Body of pancreas (tissue), 4 donors: ENCODE measurements around the gene CAPZB.

Experiments used
- POLR2A ChIP-seq, 3 donors: fragments of 450-650 bp; IDR thresholded peaks; one replicate each; pipeline ENCODE4 v1.6.1; 2016; ENCODE audit warnings: antibody characterized with exemption in 3 of 3, mild to moderate bottlenecking in 2 of 3
- TF ChIP-seq, protein P1 (sequence below), 7 experiments: fragments of 450-650 bp in 4 of 7; fragments of 200-600 bp in 3 of 7; sonication (generic) in 3 of 7; IDR thresholded peaks; one replicate each; pipeline ENCODE4 v1.5.1; 2016 to 2019; ENCODE audit warnings: antibody characterized with exemption in 7 of 7

DNA sequence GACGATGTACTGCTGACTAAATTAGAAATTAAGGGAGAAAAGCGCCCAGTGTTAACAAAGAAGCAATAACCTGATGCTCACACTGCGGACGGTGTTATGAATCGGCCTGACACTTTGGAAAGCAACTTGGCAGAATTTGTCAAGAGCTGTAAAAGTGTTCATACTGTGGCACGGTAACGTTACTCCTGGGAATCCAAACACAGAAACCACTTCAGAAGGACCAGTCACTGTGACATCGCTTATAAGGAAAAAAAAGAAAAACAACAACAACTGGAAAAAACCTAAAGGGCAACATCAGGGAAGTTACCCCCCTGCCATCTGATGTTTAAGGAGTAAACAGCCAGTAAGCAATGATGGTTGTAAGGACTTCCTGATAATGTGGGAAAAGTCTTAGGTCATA lies 27.7 kb downstream of the CAPZB start:
- TF ChIP-seq, protein P1, sequence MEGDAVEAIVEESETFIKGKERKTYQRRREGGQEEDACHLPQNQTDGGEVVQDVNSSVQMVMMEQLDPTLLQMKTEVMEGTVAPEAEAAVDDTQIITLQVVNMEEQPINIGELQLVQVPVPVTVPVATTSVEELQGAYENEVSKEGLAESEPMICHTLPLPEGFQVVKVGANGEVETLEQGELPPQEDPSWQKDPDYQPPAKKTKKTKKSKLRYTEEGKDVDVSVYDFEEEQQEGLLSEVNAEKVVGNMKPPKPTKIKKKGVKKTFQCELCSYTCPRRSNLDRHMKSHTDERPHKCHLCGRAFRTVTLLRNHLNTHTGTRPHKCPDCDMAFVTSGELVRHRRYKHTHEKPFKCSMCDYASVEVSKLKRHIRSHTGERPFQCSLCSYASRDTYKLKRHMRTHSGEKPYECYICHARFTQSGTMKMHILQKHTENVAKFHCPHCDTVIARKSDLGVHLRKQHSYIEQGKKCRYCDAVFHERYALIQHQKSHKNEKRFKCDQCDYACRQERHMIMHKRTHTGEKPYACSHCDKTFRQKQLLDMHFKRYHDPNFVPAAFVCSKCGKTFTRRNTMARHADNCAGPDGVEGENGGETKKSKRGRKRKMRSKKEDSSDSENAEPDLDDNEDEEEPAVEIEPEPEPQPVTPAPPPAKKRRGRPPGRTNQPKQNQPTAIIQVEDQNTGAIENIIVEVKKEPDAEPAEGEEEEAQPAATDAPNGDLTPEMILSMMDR (IDR thresholded peaks at IDR 0.05): no peak
- no peak for TF ChIP-seq POLR2A (IDR thresholded peaks at IDR 0.05)
